Astrocyte (in vitro differentiated cells and primary cell): Measurements from ENCODE around the gene PBX3.

Experiments used
- EZH2 ChIP-seq: IDR thresholded peaks from 2 replicates; pipeline ENCODE4 v1.6.1; 2012; ENCODE audit warnings: mild to moderate bottlenecking, low read length, inconsistent platforms; ENCODE audit not compliant: insufficient read depth
- TF ChIP-seq, protein P1 (sequence below): IDR thresholded peaks from 2 replicates; pipeline ENCODE4 v1.5.1; 2011; ENCODE audit warnings: low read depth, mild to moderate bottlenecking, inconsistent platforms, low read length, moderate library complexity; ENCODE audit not compliant: insufficient read depth

GRCh38 chr9:125825762-125826161 lies 78.6 kb downstream of the PBX3 start:
- TF ChIP-seq, protein P1, sequence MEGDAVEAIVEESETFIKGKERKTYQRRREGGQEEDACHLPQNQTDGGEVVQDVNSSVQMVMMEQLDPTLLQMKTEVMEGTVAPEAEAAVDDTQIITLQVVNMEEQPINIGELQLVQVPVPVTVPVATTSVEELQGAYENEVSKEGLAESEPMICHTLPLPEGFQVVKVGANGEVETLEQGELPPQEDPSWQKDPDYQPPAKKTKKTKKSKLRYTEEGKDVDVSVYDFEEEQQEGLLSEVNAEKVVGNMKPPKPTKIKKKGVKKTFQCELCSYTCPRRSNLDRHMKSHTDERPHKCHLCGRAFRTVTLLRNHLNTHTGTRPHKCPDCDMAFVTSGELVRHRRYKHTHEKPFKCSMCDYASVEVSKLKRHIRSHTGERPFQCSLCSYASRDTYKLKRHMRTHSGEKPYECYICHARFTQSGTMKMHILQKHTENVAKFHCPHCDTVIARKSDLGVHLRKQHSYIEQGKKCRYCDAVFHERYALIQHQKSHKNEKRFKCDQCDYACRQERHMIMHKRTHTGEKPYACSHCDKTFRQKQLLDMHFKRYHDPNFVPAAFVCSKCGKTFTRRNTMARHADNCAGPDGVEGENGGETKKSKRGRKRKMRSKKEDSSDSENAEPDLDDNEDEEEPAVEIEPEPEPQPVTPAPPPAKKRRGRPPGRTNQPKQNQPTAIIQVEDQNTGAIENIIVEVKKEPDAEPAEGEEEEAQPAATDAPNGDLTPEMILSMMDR, result no peak
- TF ChIP-seq EZH2, result no peak
